CD4-positive, alpha-beta T cell treated with Interferon alpha-2 for 1 hour (primary cell): Measurements from ENCODE around the gene SLC43A1.

Experiments
- DNase-seq, 2 donors: peaks; one replicate each; pipeline ENCODE4 v3.0.0-alpha.2; 2020 to 2022

Gene SLC43A1

GRCh38 chr11:57479021-57479663 lies 36.4 kb downstream of the SLC43A1 start:
- no peak for DNase-seq

DNA sequence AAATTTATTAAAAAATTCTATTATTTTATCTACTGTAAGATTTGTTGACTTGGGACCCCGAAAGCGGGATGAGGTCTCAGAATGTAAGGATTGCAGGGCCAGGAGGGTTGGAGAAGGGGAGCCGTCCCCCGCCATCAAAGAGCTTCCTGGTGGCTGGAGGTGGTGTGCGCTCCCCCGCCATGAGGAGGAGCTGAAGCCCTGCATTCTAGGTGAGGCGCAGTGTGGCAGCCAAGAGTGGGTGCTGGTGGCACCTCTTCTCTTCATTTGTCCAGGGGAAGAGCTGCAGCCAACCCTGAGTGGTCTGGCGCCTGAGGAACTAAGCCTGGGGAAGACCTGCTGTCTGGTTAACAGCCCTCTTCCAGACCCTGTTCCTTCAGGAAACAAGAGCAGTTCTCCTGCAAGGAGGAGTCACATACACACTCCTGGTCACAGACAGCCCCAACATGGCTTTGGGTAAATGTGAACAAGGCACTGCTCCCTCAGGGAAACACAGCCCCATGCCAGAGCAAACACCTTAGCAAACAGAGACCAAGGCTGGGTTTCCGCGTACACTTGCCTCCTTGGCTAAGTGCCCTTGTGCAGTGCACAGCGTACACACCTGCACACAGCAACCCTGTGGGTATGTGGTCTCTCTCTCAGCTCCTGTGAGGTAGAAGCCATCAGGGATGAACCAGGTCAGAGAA lies 37.9 kb downstream of the SLC43A1 start:
- no peak for DNase-seq

GRCh38 chr11:57476757-57477506 lies 38.6 kb downstream of the SLC43A1 start:
- DNase-seq: peak in 1 of 2 donors; percentile 35

DNA sequence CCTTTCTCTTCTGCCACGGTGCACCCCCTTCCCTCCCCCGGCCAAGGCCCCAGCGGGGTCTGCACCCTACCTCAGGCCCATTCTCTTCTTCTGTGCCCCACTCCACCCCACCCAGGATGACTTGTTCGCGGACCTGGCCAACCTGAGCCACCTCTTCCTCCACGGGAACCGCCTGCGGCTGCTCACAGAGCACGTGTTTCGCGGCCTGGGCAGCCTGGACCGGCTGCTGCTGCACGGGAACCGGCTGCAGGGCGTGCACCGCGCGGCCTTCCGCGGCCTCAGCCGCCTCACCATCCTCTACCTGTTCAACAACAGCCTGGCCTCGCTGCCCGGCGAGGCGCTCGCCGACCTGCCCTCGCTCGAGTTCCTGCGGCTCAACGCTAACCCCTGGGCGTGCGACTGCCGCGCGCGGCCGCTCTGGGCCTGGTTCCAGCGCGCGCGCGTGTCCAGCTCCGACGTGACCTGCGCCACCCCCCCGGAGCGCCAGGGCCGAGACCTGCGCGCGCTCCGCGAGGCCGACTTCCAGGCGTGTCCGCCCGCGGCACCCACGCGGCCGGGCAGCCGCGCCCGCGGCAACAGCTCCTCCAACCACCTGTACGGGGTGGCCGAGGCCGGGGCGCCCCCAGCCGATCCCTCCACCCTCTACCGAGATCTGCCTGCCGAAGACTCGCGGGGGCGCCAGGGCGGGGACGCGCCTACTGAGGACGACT lies 39.3 kb downstream of the SLC43A1 start:
- DNase-seq: peak in 1 of 2 donors; percentile 30

GRCh38 chr11:57475671-57476046 lies 39.8 kb downstream of the SLC43A1 start:
- no peak for DNase-seq

DNA sequence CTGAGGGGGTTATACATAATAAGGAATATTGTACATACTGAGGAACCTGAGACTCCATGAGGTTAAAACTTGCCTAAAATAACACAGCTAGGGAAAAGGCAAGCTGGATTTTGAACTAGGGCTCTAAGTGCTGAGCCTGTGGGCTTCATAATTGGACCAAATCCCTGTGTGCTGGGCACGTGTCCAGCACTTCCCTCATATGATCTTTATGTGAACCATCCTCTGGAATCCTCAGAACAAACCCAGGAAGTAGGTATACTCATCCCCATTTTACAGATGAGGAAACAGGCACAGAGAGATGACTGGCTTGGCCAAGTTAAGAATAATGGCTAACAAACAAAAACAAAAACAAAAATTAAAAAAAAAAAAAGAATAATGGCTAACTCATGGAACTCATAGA lies 40.3 kb downstream of the SLC43A1 start:
- no peak for DNase-seq

DNA sequence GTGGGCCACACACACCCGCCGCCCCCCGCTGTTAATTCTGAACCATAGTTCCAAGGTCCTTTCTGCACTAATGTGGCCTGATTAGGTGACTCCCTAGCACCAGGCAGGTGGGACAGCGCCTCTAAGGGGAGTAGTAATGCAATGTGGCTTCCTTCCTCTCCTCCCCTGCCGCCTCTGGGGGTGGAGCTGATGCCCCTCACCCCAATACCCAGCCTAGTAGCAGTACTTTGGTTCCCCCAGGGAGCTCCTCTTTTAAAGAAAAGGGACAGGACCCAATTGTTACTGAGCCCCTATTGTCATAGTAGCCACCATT lies 40.7 kb downstream of the SLC43A1 start:
- DNase-seq: no peak

GRCh38 chr11:57474017-57474802 lies 41.3 kb downstream of the SLC43A1 start:
- peak in 1 of 2 donors; percentile 45 for DNase-seq

DNA sequence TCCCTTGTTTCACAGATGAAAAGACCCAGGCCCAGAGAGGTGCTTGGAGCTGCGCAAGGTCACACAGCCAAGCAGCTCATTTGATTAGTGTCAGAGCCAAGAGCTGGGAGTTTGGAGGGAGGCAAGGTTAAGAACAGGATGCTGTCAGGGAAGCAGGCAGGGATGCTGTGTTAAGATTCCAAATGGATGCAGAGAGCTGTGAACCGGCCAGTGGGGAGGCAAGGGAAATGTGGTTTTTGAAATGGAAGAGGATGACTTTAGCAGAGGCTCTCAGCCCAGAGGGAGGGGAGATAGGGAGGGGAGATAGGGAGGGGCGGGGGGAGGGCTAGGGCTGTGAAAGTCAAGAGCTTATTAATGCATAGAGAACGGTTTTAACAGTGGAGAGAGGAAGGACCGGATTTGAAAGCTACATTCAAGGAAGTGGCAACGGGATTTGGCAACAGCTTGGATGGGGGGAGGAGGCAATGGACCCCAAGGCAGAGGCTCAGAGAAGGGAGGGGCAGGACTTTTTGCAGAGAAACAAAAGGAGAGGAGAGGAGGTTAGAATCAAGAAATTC lies 42.1 kb downstream of the SLC43A1 start:
- no peak for DNase-seq

GRCh38 chr11:57471496-57471895 lies 44.0 kb downstream of the SLC43A1 start:
- no peak for DNase-seq

GRCh38 chr11:57469268-57469667 lies 46.2 kb downstream of the SLC43A1 start:
- DNase-seq: no peak

DNA sequence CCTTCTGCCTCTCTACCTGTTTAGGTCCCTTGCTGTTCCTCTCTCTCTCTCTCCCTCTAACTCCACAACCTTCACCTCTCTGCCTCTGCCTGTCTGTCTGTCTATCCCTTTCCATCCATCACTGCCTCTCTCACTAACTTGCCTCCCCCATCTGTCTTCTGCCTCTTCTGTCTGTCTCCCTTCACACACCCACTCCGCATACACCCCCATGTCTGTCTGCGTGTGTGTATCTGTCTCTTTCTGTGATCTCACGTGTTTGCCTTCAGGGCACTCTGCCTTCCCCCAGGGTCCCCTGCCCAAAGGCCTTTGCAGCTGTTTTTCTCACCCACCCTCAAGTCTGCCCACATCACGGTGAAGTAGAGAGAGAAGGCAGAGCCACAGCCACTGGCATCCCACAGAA lies 47.2 kb downstream of the SLC43A1 start:
- DNase-seq: no peak

GRCh38 chr11:57467508-57468157 lies 47.9 kb downstream of the SLC43A1 start:
- DNase-seq: no peak

GRCh38 chr11:57466680-57467079 lies 48.8 kb downstream of the SLC43A1 start:
- no peak for DNase-seq

DNA sequence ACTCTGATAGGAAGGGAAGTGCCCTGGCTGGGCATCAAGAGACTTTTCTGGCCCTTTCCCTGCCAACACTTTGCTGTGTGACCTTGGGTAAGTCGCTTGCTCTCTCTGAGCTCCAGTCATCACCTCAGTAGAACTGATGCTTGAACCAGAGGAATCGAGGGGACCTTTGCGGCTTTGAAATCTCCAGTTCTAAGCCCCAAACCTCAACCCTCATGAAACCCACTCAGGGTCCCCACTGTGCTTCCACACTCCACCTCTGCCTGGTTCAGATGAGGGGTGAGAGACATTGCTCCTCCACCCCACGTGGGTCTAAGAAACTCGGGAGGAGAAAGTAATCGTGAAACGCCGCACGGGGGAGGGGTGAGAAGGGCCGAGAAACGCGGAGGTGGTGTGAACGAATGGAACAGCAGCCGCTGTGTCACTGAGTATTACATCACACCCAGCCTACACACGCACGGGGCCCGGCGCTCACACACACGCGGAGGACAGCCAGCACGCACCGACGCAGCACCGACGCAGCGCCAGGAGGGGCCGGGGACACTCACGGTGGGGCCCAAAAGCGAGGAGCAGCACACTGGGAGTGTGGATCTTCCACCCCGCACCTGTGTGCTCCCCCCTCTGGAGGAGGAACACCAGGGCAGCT lies 50.8 kb downstream of the SLC43A1 start:
- no peak for DNase-seq

DNA sequence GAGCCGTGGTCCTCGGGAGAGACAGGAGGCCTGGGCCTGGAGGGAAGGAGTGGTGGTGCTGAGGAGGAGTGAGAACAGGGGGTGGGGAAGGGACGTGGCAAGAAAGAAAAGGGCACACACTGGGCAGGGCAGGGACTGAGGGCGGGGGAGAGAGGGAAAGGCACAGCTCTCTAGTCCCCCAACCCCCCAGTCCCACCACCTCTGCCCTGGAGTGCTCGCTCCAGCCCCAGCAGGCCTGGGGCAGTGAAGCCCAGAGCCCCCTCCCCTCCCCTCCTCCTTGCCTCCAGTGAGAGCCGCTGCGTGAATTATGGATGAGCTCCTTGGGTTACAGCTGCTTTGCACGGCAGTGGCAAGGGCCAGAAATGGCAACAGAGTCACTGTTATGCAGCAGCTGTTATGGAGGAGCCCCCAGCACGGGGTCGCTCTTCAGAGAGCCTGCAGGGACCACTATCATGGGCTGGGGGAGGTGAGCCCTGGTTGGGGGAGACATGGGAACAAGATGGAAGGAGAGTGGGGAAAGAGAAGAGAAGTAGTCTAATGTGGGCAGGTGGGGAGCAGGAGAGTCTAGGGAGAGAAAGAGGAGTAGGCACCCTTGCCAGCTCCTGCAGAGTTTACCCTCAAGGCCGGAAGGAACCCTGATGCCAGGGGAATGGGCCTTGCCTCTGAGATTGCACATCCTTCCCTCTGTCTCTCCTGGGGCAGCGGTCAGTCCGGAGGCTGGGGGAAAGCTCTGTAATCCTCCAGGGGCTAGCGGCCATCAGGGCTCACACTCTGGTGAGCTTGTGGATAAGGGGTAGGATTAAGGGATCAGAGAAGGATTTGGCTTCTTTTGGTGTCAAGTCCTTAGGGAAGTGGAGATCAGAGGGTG lies 51.6 kb downstream of the SLC43A1 start:
- DNase-seq: no peak

GRCh38 chr11:57462597-57462996 lies 52.9 kb downstream of the SLC43A1 start:
- DNase-seq: no peak

DNA sequence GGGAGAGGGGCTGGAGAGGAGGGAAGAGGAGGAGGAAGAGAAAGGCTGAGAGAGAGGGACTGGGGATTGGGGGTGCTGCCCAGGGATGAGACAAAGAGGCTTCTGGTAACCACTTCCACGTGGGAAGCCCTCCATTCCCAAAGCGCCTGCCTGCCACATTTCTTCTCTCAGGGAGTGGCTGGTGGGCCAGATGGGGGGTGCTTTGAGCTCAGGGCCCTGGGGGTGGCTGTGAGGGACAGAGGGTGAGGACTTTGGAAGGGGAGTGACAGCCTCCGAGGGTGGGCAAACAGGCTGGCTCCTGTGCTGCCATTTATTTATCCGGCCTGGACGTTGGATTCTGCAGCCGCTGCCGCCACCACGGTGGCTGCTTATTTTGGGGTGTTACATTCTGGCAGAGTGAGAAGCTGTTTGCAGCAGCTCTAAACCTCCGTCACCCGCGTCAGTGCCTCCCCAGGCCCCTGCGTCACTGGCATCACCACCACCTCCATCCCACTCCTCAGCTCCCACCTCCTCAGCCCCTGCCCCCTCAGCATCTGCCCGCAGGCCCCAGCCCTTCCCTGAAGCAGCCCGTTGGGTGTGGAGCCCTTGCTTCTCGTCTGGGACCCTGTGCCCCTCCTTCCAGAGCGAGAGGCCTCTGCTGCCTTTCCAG lies 53.5 kb downstream of the SLC43A1 start:
- no peak for DNase-seq
